ENCODE results near the gene RITA1.

DNA sequence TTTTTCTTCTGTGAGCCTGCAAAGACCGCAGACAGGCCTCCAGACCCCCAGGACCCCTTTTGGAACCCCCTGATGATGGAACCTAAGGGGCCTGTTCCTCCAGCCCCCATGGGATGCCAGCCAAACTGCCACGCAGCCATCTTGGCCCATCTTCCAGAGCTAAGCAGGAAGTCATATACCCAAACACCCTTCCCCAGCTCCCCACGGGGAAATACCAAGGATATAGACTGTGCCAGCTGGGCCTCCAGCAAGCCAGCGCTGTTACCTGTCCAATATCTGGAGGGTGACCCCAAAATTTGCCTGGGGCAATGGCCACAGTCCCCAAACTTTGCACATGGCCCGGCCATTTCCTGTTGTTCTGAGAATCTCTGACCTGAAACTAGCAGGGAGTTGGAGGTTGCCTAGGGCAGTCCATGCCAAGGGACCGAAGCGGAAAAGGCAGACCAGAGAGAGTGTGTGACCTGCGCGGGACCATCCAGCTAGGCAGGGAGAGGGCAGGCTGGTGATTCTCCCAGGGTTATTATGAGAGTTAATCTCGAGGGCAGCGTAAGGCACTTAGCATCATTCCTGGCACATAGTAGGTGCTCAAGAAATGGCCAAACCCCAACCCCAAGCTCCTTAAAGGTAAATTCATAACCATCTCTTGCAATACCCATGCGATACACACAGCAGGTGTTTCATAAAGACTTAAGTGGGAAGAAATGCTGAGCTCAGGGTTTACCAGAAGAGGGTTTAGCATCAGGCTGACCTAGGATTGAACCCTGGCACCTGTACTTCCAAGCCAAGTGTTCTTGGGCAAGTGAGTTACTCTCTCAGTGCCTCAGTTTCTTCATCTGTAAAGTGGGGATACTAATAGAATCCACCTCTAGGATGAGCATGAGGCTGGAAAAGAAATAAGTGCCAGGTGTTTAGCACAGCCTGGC lies 47.4 kb upstream of the RITA1 start:
- TF ChIP-seq, protein P1, sequence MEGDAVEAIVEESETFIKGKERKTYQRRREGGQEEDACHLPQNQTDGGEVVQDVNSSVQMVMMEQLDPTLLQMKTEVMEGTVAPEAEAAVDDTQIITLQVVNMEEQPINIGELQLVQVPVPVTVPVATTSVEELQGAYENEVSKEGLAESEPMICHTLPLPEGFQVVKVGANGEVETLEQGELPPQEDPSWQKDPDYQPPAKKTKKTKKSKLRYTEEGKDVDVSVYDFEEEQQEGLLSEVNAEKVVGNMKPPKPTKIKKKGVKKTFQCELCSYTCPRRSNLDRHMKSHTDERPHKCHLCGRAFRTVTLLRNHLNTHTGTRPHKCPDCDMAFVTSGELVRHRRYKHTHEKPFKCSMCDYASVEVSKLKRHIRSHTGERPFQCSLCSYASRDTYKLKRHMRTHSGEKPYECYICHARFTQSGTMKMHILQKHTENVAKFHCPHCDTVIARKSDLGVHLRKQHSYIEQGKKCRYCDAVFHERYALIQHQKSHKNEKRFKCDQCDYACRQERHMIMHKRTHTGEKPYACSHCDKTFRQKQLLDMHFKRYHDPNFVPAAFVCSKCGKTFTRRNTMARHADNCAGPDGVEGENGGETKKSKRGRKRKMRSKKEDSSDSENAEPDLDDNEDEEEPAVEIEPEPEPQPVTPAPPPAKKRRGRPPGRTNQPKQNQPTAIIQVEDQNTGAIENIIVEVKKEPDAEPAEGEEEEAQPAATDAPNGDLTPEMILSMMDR (conservative IDR thresholded peaks at IDR 0.05; ENCODE audit: low read depth in 2 of 2), result no peak
- no peak for TF ChIP-seq ZNF331 (CRISPR knock-in tag; IDR thresholded peaks at IDR 0.05; ENCODE audit: low read depth)
